K562 (cell line): ENCODE results near the gene ZNF516. TPM values are rescaled to one million over a fixed set of nuclear protein-coding genes. Genes with fewer than 3 reads are reported as not detected.

Source experiments
- ATAC-seq: fragments of 200-7000 bp; cut with Tn5 transposase; 3 replicates; pipeline ENCODE4 v1.9.1; 2020; ENCODE audit warnings: moderate library complexity
- BruUV-seq: library from RNA; stranded (reverse); fragments of 400-500 nt; replicated peaks from 2 replicates; lab custom pipeline; 2021; lab: Mats Ljungman, UMichigan
- CTCF ChIA-PET: fragments of 300-600 bp; formaldehyde crosslinking; extraction: SDS; loops from one replicate; lab custom pipeline; 2021; ENCODE audit warnings: low intra/inter-chr PET ratio; lab: Yijun Ruan, JAX
- POLR2A ChIA-PET: fragments of 300-600, 350-650 bp; sonication (Branson Sonifier 250); formaldehyde crosslinking; extraction: SDS; loops from one replicate; lab custom pipeline; 2021; ENCODE audit warnings: antibody characterized with exemption, inconsistent platforms; lab: Yijun Ruan, JAX
- DNase-seq, 4 experiments: peaks; one replicate each; pipeline versions ENCODE4 v3.0.0 to v3.0.0-alpha.2; 2011 to 2018; ENCODE audit warnings: low spot score in 3 of 4, mixed read lengths in 3 of 4; ENCODE audit errors: extremely low read depth in 1 of 4
- FAIRE-seq: peaks from 2 replicates; lab custom pipeline; 2011; peaks lifted over from hg19 to GRCh38; lab: Jason Lieb, UNC
- H2AFZ ChIP-seq: 2 replicates; pipeline ENCODE4 v1.6.0; 2011; ENCODE audit warnings: low read depth, low read length, control low read depth, inconsistent platforms
- H3K27ac ChIP-seq: fragments of 200-600 bp; 3 replicates; pipeline ENCODE4 v1.8.0; 2011; ENCODE audit warnings: low read depth, mild to moderate bottlenecking, control low read depth, inconsistent platforms, low read length, moderate library complexity, mixed read lengths; ENCODE audit errors: extremely low read depth
- H3K27me3 ChIP-seq, 2 experiments: fragments of 300-600 bp in 1 of 2; 2 replicates in 1 of 2; 3 replicates in 1 of 2; pipeline versions ENCODE4 v1.6.0 to v1.8.0; 2011; ENCODE audit warnings: inconsistent platforms in 2 of 2, low read length in 2 of 2, mild to moderate bottlenecking in 1 of 2, mixed read lengths in 1 of 2, moderate library complexity in 1 of 2; ENCODE audit not compliant: control insufficient read depth in 2 of 2, insufficient read depth in 2 of 2
- H3K36me3 ChIP-seq: fragments of 300-600 bp; 3 replicates; pipeline ENCODE4 v1.8.0; 2011; ENCODE audit warnings: mild to moderate bottlenecking, low read length, inconsistent platforms; ENCODE audit not compliant: control insufficient read depth, insufficient read depth
- H3K4me1 ChIP-seq, 2 experiments: fragments of 200-600 bp in 1 of 2; replicated peaks in 1 of 2; 2 replicates in 1 of 2; 3 replicates in 1 of 2; pipeline versions ENCODE4 v1.5.1 to v1.8.0; 2011; ENCODE audit warnings: inconsistent platforms in 2 of 2, low read length in 2 of 2, mild to moderate bottlenecking in 1 of 2, mixed read lengths in 1 of 2, moderate library complexity in 1 of 2; ENCODE audit not compliant: control insufficient read depth in 2 of 2, insufficient read depth in 2 of 2
- H3K4me2 ChIP-seq: 2 replicates; pipeline ENCODE4 v1.6.1; 2011; ENCODE audit warnings: low read length, control low read depth, inconsistent platforms, mixed read lengths; ENCODE audit not compliant: insufficient read depth
- H3K4me3 ChIP-seq: fragments of 200-600 bp; sonication (generic), shearing (Covaris generic); 2 replicates; pipeline ENCODE4 v1.5.1; 2016; ENCODE audit warnings: control low read depth, inconsistent platforms
- H3K79me2 ChIP-seq: fragments of 200-600 bp; 3 replicates; pipeline ENCODE4 v1.8.0; 2011; ENCODE audit warnings: low read length, inconsistent platforms; ENCODE audit not compliant: control insufficient read depth, insufficient read depth
- H3K9ac ChIP-seq, 2 experiments: 2 replicates each; pipeline versions ENCODE4 v1.6.0 to v1.6.1; 2011; ENCODE audit warnings: low read depth in 2 of 2, low read length in 2 of 2, control low read depth in 1 of 2, inconsistent platforms in 1 of 2, mild to moderate bottlenecking in 1 of 2, mixed read lengths in 1 of 2; ENCODE audit not compliant: insufficient read depth in 1 of 2
- H3K9me1 ChIP-seq: one replicate; pipeline ENCODE4 v1.6.0; 2011; ENCODE audit warnings: inconsistent platforms, mild to moderate bottlenecking, low read length, moderate library complexity; ENCODE audit not compliant: control insufficient read depth, insufficient read depth
- H3K9me3 ChIP-seq: replicated peaks from 2 replicates; pipeline ENCODE4 v1.5.1; 2011; ENCODE audit warnings: low read depth, low read length, inconsistent platforms; ENCODE audit not compliant: control insufficient read depth, insufficient read depth
- H4K20me1 ChIP-seq: replicated peaks from 2 replicates; pipeline ENCODE4 v1.6.1; 2011; ENCODE audit warnings: low read length, inconsistent platforms, mixed read lengths; ENCODE audit not compliant: control insufficient read depth, insufficient read depth
- CTCFL ChIP-seq: IDR thresholded peaks from 2 replicates; pipeline ENCODE4 v1.6.1; 2011; ENCODE audit warnings: borderline replicate concordance, low read depth, mild to moderate bottlenecking, moderate library complexity, low read length; ENCODE audit not compliant: insufficient read depth, poor library complexity, severe bottlenecking
- ETV6 ChIP-seq, 3 experiments: fragments of 150-350 bp in 1 of 3; sonication (generic) in 1 of 3; formaldehyde crosslinking in 1 of 3; IDR thresholded peaks; 2 replicates each; pipeline versions ENCODE4 v1.6.1 to v1.8.0; 2014 to 2022; ENCODE audit warnings: borderline replicate concordance in 2 of 3, low read depth in 2 of 3, antibody characterized with exemption in 1 of 3, low read length in 1 of 3, mild to moderate bottlenecking in 1 of 3, missing genetic modification reagents in 1 of 3
- PPARD ChIP-seq: fragments of 250-450 bp; sonication (Bioruptor Pico); IDR thresholded peaks from 2 replicates; pipeline ENCODE4 v1.8.0; 2022; ENCODE audit warnings: inconsistent platforms, mild to moderate bottlenecking, moderate library complexity
- SUPT5H ChIP-seq: fragments of 450-650 bp; IDR thresholded peaks from 2 replicates; pipeline ENCODE4 v1.6.1; 2016
- TOE1 ChIP-seq, 2 experiments: fragments of 450-650 bp in 1 of 2; sonication (generic) in 1 of 2; formaldehyde crosslinking in 1 of 2; IDR thresholded peaks; 2 replicates each; pipeline versions ENCODE4 v1.7.1 to v1.8.0; 2016 to 2022; ENCODE audit warnings: borderline replicate concordance in 2 of 2, mild to moderate bottlenecking in 2 of 2, antibody characterized with exemption in 1 of 2, inconsistent platforms in 1 of 2, low read depth in 1 of 2, missing genetic modification reagents in 1 of 2, moderate library complexity in 1 of 2
- ZBTB17 ChIP-seq: fragments of 450-650 bp; formaldehyde crosslinking; IDR thresholded peaks from 2 replicates; pipeline ENCODE4 v1.4.0; 2020; ENCODE audit warnings: mild to moderate bottlenecking
- WGBS: fragments of 100-300 bp; shearing (Covaris generic); methylation state at CpG from one replicate; pipeline ENCODE4 v1.1.6; 2016; ENCODE audit warnings: low coverage, mixed read lengths; ENCODE audit not compliant: insufficient coverage; ENCODE audit errors: missing lambda C conversion rate; 5-methylcytosine and 5-hydroxymethylcytosine counted together
- in situ Hi-C: fragments of 300-500 bp; cut with MboI; formaldehyde crosslinking; loops from 4 replicates; pipeline ENCODE4 v1.15.0; 2018; ENCODE audit warnings: inconsistent platforms, mixed read lengths
- intact Hi-C: fragments of 100-400 bp; cut with micrococcal nuclease; formaldehyde crosslinking; loops from 2 replicates; pipeline ENCODE4 v1.14.2; 2022
- polyA plus RNA-seq, 8 experiments: library from polyadenylated mRNA; depleted of rRNA in 4 of 8; stranded (reverse) in 5 of 8; unstranded in 3 of 8; fragments of >200 nt; fragmentation: Nextera tagmentation in 2 of 8; fragmentation: Illumina TruSeq in 1 of 8; extraction: Ambion mirVana in 2 of 8; extraction: Trizol in 1 of 8; gene quantifications; 2 replicates each; pipeline versions ENCODE4 v1.2.1 to v1.2.3, GENCODE V29; 2011 to 2014; ENCODE audit warnings: inconsistent platforms in 1 of 8, missing spikeins in 1 of 8
- total RNA-seq, 7 experiments: library from RNA; depleted of rRNA in 6 of 7; stranded (reverse); fragments of >200 nt in 6 of 7; fragmentation: Illumina TruSeq in 2 of 7; extraction: Trizol in 2 of 7; gene quantifications; 2 replicates each; pipeline versions ENCODE4 v1.2.1 to v1.2.3, GENCODE V29; 2011 to 2021; ENCODE audit warnings: low replicate concordance in 1 of 7
- TF ChIP-seq, protein P1 (sequence below): fragments of 450-650 bp; IDR thresholded peaks from 2 replicates; pipeline ENCODE4 v1.6.1; 2017; ENCODE audit warnings: antibody characterized with exemption, mild to moderate bottlenecking
- TF ChIP-seq, protein P2 (sequence below): fragments of 450-650 bp; formaldehyde crosslinking; conservative IDR thresholded peaks from 2 replicates; pipeline ENCODE4 v1.4.0; 2022; ENCODE audit warnings: mild to moderate bottlenecking, missing genetic modification characterization

Gene ZNF516
- total and polyA plus RNA-seq, 9 of the 15 experiments (the other 6 are each of a cell fraction or from before 2014, with no cell fraction given) = 0.04 to 0.20 (median 0.08) TPM; not detected in 3

DNA sequence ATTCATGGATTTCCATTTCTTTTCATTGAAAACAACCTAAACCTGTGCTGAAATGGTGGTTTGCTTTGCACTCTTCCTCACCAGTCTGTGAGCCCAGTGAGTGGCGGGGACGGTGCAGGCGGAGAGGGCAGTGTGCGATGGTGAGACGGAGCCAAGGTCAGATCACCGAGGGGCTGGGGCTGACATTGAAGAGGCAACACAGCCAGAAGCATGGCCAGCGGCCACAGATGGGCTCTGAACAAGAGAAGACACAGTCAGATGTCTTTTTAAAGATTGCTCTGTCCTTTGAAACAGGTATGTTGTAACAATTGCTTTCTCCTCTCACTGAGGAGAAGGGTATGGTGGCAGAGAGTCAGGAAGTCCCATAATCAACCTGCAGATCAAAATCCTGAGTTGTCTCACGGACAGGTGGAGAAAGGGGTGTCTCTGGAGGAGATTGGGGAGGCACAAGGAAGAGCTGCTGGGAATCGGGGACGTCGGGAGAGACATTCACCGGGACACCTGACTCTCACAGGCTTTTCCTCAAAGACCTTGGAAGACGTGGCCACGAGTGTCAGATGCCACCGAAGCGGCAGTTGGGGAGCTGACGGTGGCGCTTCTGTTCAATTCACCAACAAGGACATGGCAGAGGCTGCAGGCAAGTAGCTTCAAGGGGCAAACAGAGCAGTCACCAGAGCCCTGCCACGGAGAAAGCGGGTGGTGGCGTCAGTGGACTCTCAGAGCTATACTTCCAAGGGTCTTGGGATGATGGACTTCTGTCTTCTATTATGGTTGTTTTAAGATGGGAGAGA, 12.1 kb upstream of the ZNF516 start:
- ATAC-seq (no peak), FAIRE-seq (no peak), DNase-seq (no peak)
- H3K4me2 ChIP-seq = no peak overlapping the region
- no peaks in the 10 kb centered on the region for H3K36me3 ChIP-seq
- H3K27ac ChIP-seq = no peak overlapping the region
- H3K9me1 ChIP-seq = no peaks in the 10 kb centered on the region
- in situ Hi-C loops (no loop called here), intact Hi-C loops (no loop called here)
- 7% methylated on average over 16 of the region's 21 CpGs for WGBS
- ChIA-PET POLR2A (no interaction called here), CTCF (no interaction called here)
- no peaks in the 10 kb centered on the region for H3K9me3 ChIP-seq
- no TSS peak for BruUV-seq
- TF ChIP-seq PPARD (CRISPR knock-in tag) (no peak), CTCFL (no peak), ZBTB17 (CRISPR knock-in tag) (no peak), SUPT5H (no peak), TOE1 (IDR thresholded peaks at IDR 0.05; ENCODE audit: borderline replicate concordance) (no peak), TOE1 (CRISPR knock-in tag; IDR thresholded peaks at IDR 0.05; ENCODE audit: borderline replicate concordance, low read depth) (no peak), ETV6 (IDR thresholded peaks at IDR 0.05; ENCODE audit: borderline replicate concordance in 1 of 2, low read depth in 2 of 2, low read length in 1 of 2) (no peak), ETV6 (CRISPR knock-in tag; IDR thresholded peaks at IDR 0.05; ENCODE audit: borderline replicate concordance) (no peak)
- TF ChIP-seq, protein P1, sequence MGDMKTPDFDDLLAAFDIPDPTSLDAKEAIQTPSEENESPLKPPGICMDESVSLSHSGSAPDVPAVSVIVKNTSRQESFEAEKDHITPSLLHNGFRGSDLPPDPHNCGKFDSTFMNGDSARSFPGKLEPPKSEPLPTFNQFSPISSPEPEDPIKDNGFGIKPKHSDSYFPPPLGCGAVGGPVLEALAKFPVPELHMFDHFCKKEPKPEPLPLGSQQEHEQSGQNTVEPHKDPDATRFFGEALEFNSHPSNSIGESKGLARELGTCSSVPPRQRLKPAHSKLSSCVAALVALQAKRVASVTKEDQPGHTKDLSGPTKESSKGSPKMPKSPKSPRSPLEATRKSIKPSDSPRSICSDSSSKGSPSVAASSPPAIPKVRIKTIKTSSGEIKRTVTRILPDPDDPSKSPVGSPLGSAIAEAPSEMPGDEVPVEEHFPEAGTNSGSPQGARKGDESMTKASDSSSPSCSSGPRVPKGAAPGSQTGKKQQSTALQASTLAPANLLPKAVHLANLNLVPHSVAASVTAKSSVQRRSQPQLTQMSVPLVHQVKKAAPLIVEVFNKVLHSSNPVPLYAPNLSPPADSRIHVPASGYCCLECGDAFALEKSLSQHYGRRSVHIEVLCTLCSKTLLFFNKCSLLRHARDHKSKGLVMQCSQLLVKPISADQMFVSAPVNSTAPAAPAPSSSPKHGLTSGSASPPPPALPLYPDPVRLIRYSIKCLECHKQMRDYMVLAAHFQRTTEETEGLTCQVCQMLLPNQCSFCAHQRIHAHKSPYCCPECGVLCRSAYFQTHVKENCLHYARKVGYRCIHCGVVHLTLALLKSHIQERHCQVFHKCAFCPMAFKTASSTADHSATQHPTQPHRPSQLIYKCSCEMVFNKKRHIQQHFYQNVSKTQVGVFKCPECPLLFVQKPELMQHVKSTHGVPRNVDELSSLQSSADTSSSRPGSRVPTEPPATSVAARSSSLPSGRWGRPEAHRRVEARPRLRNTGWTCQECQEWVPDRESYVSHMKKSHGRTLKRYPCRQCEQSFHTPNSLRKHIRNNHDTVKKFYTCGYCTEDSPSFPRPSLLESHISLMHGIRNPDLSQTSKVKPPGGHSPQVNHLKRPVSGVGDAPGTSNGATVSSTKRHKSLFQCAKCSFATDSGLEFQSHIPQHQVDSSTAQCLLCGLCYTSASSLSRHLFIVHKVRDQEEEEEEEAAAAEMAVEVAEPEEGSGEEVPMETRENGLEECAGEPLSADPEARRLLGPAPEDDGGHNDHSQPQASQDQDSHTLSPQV = no peak
- TF ChIP-seq, protein P2, sequence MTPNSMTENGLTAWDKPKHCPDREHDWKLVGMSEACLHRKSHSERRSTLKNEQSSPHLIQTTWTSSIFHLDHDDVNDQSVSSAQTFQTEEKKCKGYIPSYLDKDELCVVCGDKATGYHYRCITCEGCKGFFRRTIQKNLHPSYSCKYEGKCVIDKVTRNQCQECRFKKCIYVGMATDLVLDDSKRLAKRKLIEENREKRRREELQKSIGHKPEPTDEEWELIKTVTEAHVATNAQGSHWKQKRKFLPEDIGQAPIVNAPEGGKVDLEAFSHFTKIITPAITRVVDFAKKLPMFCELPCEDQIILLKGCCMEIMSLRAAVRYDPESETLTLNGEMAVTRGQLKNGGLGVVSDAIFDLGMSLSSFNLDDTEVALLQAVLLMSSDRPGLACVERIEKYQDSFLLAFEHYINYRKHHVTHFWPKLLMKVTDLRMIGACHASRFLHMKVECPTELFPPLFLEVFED = no peak
- H2AFZ ChIP-seq = no peak overlapping the region
- H3K4me3 ChIP-seq = no peak overlapping the region
- peaks cover 0 to 13% of the 10 kb centered on the region in 2 experiments; a peak in 1 of 5 replicates for H3K27me3 ChIP-seq
- no peaks in the 10 kb centered on the region for H3K4me1 ChIP-seq
- no peak overlapping the region for H3K9ac ChIP-seq
- H3K79me2 ChIP-seq = no peaks in the 10 kb centered on the region
- H4K20me1 ChIP-seq = no peaks in the 10 kb centered on the region
